Measurements from ENCODE around the gene PVALEF.
"Not testable (repeated sequence)": the region's sequence is repeated elsewhere in the genome, so short reads cannot be mapped to it uniquely, and the experiment has no call there.

Gene PVALEF

DNA sequence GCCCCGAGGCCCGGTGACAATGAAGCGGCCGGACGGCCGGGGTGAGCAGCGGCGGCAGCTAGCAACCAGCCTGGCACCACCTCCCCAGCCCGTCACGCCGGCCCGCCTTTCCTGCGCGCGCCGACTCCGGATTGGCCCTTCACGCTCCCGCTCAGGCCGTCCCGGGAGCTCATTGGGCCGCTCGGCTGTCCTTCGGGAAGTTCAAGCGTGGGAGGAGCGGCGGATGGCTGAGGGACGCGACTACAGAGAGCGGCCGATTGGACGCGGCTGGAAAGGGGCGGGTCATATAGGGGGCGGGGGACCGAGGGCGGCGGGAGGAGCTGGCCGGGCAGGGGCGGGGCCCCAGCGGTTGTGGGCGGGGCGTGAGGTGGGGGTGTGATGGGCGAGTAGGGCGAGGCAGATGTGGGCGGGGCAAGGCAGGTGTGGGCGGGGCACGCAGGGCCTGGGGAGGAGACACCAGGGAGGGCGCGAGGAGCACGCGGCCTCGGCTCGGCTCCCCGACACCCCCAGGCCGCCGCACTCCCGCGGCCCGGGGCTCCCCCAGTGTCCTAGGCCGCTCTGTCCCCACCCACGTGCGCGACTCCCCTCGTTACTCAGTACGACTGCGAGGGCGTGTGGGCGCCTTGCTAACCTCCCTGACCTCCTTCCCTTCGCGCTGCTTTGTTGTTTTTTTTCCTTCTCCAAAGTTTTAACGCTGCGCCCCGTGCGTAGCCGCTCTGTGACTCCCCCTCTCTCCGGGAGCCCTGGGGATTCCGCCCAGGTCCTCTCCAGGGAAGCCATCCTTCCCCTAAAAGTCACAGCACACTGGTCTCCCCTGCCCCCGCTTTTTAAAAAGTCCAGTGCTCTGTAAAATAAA, 57.8 kb downstream of the PVALEF start, which contains the start of gene CEP131:
CEP131 (minus strand) TSS at position 60 of the 856 bp plus-strand sequence. CDS start 2,909 bp downstream, outside the sequence.
- DNase-seq: peak; percentile 80

DNA sequence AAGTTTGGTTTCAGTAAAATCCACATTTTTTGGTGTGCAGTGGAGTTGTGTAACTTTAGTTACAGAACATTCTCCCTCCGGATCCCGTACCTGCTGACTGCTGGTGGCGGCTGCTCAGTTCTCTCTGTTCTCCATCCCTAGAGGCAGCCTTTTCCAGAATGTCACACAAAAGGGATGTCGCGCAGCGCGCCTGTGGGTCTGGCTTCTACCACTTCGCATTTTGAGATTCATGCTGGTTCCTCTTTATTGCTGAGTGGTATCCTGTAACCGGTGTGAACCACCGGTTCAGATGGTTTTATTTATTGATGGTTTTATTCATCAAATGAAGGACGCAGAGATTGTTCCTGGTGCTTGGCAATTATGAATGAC, 58.4 kb downstream of the PVALEF start:
- no peak for DNase-seq

DNA sequence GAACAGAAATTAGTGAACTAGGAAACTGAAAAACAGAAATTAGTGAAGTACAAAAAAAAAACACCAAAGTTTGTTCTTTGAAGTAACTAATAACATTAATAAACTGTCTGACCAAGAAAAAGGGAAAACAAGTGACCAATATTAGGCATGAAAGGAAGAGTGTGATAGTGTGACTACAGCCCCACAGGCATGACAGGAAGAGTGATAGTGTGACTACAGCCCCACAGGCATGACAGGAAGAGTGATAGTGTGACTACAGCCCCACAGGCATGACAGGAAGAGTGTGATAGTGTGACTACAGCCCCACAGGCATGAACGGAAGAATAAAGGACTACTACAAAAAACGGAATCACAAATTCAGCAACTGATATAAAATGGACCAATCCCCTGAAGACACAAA, 62.3 kb downstream of the PVALEF start:
- not testable (repeated sequence) for DNase-seq

DNA sequence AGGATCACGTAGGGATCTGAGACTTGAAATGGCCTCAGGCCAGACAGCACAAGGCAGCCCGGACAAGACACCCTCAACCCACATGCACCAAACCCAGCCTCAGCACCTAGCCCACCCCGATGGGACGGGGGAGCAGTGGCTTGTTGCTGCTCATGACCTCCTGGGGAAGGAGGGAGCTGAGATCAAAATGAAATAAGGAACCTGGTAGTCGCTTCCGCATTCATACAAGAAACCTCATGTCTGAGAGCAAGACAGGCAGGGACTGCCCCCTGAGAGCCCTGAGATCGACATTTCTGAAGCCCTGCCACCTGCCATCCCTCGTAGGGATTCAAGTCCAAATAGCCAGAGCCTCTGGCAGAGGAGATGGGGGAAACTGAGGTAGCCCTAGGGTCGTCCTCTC, 63.1 kb downstream of the PVALEF start:
- DNase-seq: no peak

DNA sequence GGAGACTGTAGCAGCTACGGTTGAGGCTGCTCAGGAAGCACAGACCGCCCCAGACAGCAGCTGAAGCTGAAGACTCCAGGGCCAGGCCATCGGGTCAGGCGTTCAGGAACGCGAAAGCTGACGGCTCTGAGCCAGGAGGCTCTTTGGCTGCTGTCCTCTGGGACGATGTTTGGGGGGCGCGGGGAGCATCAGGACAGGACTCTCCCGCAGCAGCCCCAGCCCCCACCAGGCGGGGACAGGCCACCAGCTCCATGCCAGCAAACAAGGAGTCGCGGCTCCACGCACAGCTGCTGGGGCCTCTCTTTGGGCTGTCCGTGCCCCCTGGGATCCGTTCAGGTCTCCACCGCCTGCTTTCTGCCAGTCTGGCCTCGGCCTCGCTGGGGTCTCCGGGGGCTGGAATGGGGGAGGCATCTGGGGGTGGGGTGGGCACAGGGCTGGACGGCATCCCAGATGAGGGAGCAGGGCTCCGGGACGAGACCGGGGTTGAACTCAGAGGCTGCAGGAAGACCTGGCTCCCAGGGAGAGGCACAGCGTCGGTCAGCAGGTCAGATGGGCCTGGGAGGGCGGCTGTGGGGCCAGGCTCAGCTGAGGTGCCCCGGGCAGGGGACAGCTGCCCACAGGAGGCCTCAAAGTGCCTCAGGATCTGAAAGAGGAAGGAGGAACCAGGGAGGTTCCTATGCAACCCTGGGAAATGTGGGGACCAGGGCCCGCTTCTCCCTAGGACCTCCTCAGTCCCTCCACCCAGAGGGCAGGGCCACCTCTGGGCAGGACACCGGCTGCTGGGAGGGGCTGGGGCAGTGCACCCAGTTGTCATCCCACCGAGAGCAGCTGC, 63.7 kb downstream of the PVALEF start:
- DNase-seq: no peak

DNA sequence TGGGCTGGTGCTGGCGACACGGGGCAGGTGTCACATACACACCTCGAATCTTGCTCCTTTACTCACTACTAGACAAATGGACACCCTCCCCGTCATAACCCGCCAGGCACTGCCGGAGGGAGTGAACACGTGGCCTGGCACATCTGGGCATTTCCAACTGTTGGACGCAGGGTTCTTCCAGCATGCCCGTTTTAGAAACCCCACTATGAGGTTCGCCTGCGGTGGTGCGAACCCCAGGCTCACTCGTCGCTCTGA, 64.3 kb downstream of the PVALEF start:
- no peak for DNase-seq

DNA sequence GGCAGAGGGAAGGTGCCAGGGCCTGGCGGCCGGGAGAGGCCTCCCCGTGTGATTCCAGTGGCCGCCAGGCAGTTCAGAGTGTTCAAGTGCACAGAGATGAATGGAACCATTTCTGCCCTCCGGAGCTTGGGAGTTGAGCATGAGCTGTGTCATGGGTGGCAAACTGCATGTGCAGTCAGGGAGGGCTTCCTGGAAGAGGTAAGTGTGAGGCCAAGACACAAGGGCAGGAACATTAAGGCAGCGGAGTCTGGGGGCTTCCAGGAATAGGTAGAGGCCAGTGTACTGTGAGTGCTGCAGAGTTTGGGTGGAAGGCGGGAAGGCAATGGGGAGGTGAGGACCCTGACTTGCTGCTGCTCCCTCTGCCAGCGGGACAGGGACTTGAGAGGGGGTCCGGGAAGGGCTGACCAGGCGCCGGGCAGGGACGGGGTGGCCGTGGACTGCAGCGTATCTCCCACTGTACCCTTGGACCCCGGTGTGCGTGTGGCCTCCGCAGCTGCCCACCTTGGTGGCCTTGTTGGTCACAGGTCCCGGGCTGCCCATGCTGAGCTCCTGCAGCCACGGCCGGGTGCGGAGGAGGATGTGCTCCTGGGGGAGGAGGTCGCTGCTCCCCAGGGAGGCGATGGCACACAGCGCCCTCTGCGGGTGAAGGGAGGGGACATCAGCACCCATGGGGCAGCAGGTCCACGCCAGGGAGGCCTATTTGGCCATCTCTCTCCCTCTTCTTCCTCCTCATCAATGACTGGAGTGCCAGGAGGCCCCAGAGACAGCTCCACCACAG, 64.9 kb downstream of the PVALEF start:
- DNase-seq: no peak

DNA sequence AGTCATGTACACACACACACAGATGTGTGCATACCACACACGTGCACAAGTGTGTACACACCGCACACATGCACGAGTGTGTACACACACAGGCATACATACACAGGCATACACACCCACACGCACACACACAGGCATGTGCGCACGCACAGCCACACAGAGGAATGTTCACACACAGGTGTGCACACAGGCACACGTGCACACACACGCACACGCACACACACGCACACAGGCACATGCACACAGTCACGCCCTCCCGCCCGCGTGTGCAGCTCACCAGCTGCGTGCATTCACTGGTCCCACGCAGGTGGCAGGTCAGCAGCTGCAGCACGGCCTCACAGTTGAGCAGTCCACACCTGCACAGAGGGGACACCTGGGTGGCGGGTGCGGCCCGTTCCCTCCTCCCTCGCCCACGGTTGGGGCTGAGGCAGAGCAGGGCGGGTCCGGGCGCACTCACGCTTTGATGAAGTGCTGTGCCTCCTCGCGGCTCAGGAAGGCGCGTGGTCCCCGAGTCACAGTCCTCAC, 65.9 kb downstream of the PVALEF start:
- no peak for DNase-seq

DNA sequence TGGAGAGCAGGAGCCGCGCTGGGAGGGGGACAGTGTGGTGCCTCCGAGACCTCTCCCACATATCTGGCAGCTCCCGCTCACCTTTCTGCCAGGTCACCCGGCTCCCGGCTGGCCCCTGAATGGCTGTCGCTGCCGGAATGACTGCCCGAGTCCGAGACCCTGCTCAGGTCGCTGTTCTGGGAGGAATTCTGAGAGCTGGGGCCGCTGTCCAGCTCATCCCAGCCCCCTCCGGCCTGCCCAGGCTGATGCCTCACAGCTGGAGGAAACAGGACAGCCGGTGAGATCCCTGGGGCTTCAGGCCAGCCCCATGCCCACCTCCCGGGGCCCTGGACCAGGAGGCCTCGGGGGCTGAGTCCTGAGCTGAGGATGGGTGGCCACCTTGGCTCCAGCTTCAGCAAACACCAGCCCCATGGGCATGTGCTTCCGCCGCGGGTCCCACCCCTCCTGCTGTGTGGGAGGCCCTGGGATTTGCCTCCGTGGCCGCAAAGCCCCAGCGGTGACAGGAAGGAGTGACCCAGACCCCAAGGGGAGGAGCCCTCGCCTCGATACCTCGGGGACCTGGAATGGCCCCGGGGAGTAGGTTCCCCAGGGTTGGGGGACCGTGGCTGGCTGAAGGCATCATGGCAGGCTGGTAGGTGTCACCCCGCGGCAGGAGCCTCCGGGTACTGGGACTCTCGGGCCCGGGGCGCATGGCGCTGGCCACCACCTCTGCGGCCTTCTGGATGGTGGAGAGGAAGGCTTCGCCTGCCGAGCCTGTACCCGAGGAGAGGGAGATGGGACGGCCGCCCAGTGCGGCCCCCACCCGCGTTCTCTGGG, 66.7 kb downstream of the PVALEF start:
- no peak for DNase-seq

Data from DMS79 treated with DMSO at 0.1 percent for 48 hours (cell line).